Trophoblast cell (in vitro differentiated cells and primary cell): ENCODE data around the gene TIA1.
"Not testable (repeated sequence)": the region's sequence is repeated elsewhere in the genome, so short reads cannot be mapped to it uniquely, and the experiment has no call there.

ENCODE experiments used
- DNase-seq, 2 donors: peaks; one replicate each; pipeline ENCODE4 v3.0.0-alpha.2; 2016
- H2AFZ ChIP-seq: 2 replicates; pipeline ENCODE4 v1.6.1; 2013; ENCODE audit warnings: low read length, moderate library complexity, mild to moderate bottlenecking; ENCODE audit not compliant: insufficient read depth, poor library complexity
- H2AK5ac ChIP-seq: 2 replicates; pipeline ENCODE4 v1.6.1; 2013; ENCODE audit warnings: mild to moderate bottlenecking, low read length
- H2BK120ac ChIP-seq: 2 replicates; pipeline ENCODE4 v1.6.1; 2013; ENCODE audit warnings: low read length, mild to moderate bottlenecking, moderate library complexity; ENCODE audit not compliant: insufficient read depth, poor library complexity
- H2BK12ac ChIP-seq: 2 replicates; pipeline ENCODE4 v1.6.1; 2013; ENCODE audit warnings: mild to moderate bottlenecking, low read length, moderate library complexity
- H2BK5ac ChIP-seq: 2 replicates; pipeline ENCODE4 v1.6.1; 2013; ENCODE audit warnings: low read length, low read depth, moderate library complexity, mild to moderate bottlenecking; ENCODE audit not compliant: poor library complexity
- H3K14ac ChIP-seq: 2 replicates; pipeline ENCODE4 v1.6.1; 2013; ENCODE audit warnings: mild to moderate bottlenecking, low read length
- H3K18ac ChIP-seq: 2 replicates; pipeline ENCODE4 v1.6.1; 2013; ENCODE audit warnings: mild to moderate bottlenecking, low read length
- H3K23ac ChIP-seq: 2 replicates; pipeline ENCODE4 v1.6.1; 2013; ENCODE audit warnings: low read length
- H3K27ac ChIP-seq: 2 replicates; pipeline ENCODE4 v1.5.1; 2013; ENCODE audit warnings: low read depth, mild to moderate bottlenecking, inconsistent platforms, low read length, moderate library complexity
- H3K27me3 ChIP-seq: 2 replicates; pipeline ENCODE4 v1.6.1; 2013; ENCODE audit warnings: inconsistent platforms, mild to moderate bottlenecking, low read length, moderate library complexity; ENCODE audit not compliant: insufficient read depth
- H3K36me3 ChIP-seq, 2 experiments: 1 replicate in 1 of 2; 2 replicates in 1 of 2; pipeline ENCODE4 v1.6.1; 2013; ENCODE audit warnings: low read length in 2 of 2, mild to moderate bottlenecking in 2 of 2, moderate library complexity in 1 of 2; ENCODE audit not compliant: insufficient read depth in 2 of 2, control insufficient read depth in 1 of 2
- H3K4ac ChIP-seq: 2 replicates; pipeline ENCODE4 v1.6.1; 2013; ENCODE audit warnings: low read depth, mild to moderate bottlenecking, low read length, moderate library complexity
- H3K4me1 ChIP-seq, 2 experiments: 1 replicate in 1 of 2; 2 replicates in 1 of 2; pipeline ENCODE4 v1.6.1; 2013; ENCODE audit warnings: low read length in 2 of 2, mild to moderate bottlenecking in 2 of 2, moderate library complexity in 1 of 2; ENCODE audit not compliant: insufficient read depth in 2 of 2, control insufficient read depth in 1 of 2
- H3K4me2 ChIP-seq: 2 replicates; pipeline ENCODE4 v1.6.1; 2013; ENCODE audit warnings: inconsistent platforms, mild to moderate bottlenecking, low read length, moderate library complexity
- H3K4me3 ChIP-seq: 2 replicates; pipeline ENCODE4 v1.5.1; 2013; ENCODE audit warnings: mild to moderate bottlenecking, low read depth, low read length, inconsistent platforms
- H3K79me1 ChIP-seq: one replicate; pipeline ENCODE4 v1.6.1; 2013; ENCODE audit warnings: low read length
- H3K79me2 ChIP-seq: 2 replicates; pipeline ENCODE4 v1.6.1; 2013; ENCODE audit warnings: low read length, mild to moderate bottlenecking; ENCODE audit not compliant: control insufficient read depth, insufficient read depth, poor library complexity
- H3K9ac ChIP-seq: 2 replicates; pipeline ENCODE4 v1.6.1; 2013; ENCODE audit warnings: mild to moderate bottlenecking, low read length
- H3K9me3 ChIP-seq: 2 replicates; pipeline ENCODE4 v1.6.1; 2013; ENCODE audit warnings: low read depth, mild to moderate bottlenecking, control low read depth, inconsistent platforms, low read length; ENCODE audit not compliant: insufficient read depth
- H4K12ac ChIP-seq: 2 replicates; pipeline ENCODE4 v1.6.1; 2013; ENCODE audit warnings: low read depth, mild to moderate bottlenecking, low read length, moderate library complexity
- H4K8ac ChIP-seq: 2 replicates; pipeline ENCODE4 v1.6.1; 2013; ENCODE audit warnings: low read depth, mild to moderate bottlenecking, low read length, moderate library complexity
- H4K91ac ChIP-seq: one replicate; pipeline ENCODE4 v1.6.1; 2013; ENCODE audit warnings: low read depth, mild to moderate bottlenecking, low read length, moderate library complexity
- WGBS: extraction: QIAGEN DNeasy Blood & Tissue Kit; methylation state at CpG from one replicate; pipeline ENCODE4 v1.1.7; 2013; ENCODE audit warnings: missing lambda C conversion rate; ENCODE audit not compliant: insufficient read length, insufficient coverage; ENCODE audit errors: extremely low coverage; 5-methylcytosine and 5-hydroxymethylcytosine counted together

Gene TIA1

DNA sequence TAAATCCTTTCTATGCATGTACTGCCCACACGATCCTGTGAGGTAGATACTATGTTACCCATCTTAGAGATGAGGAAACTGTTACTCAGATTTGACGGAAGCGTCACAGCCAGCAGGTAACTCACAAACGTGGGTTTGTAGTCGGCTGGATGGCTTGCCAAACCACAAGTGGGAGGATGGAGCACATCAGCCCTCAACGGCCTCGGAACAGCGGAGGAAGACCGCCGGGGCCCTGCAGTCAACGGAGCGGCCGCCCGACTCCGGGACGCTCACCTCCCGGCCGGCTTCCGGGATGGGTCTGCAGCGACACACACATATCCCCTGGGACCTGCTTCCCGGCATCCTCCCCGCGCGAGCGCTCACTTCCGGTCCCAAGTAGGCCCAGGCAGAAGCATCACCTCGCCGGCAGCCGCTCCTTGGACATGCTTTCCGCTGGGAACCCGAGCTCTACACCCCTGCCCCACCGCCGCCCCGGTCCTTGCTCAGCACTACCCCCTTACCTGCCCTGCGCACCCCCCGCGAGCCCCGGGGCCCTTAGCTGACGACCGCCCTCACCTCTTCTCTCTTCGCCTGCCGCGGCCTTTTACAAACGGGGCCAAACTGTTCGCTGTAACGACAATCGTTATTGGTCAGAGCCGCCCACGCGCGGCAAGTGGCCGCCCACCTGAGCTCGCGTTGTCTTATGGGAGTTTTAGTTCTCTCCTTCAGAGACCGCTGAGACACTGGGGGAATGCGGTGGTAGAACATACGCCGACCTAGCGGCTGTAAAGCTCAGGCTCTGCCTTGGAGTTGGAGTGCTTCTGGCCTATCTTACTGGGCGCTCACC lies 57.8 kb downstream of the TIA1 start, which contains the start of gene C2orf42:
Gene C2orf42 (minus strand): TSS at position 602 of the 826 bp plus-strand sequence. CDS start 9,034 bp downstream, outside the sequence.
- Histone ChIP-seq H4K12ac (peak within 1 kb of the TSS; percentile 78), H2BK12ac (no peak within 1 kb of the TSS), H2AK5ac (no peak within 1 kb of the TSS), H3K4me3 (peak within 1 kb of the TSS; percentile 90), H2BK120ac (peak within 1 kb of the TSS; percentile 75), H4K91ac (peak within 1 kb of the TSS; percentile 81), H3K18ac (peak within 1 kb of the TSS; percentile 48), H3K4me2 (peak within 1 kb of the TSS; percentile 66), H2BK5ac (peak within 1 kb of the TSS; percentile 34), H3K27me3 (no peaks in the 10 kb centered on the region), H4K8ac (peak within 1 kb of the TSS; percentile 91), H3K79me2 (peaks cover 4% of the 10 kb centered on the region), H3K27ac (peak within 1 kb of the TSS; percentile 92), H3K9me3 (no peaks in the 10 kb centered on the region), H2AFZ (peak within 1 kb of the TSS; percentile 85), H3K79me1 (peaks cover 4% of the 10 kb centered on the region), H3K36me3 (no peaks in the 10 kb centered on the region), H3K23ac (no peak within 1 kb of the TSS), H3K14ac (peak within 1 kb of the TSS; percentile 85), H3K9ac (peak within 1 kb of the TSS; percentile 92), H3K4ac (peak within 1 kb of the TSS; percentile 31), H3K4me1 (peaks cover 0 to 3% of the 10 kb centered on the region in 2 experiments)
- DNase-seq, result peak; percentile 98 to 99
- WGBS, result no CpG with 5 or more reads among the region's 60 CpGs

DNA sequence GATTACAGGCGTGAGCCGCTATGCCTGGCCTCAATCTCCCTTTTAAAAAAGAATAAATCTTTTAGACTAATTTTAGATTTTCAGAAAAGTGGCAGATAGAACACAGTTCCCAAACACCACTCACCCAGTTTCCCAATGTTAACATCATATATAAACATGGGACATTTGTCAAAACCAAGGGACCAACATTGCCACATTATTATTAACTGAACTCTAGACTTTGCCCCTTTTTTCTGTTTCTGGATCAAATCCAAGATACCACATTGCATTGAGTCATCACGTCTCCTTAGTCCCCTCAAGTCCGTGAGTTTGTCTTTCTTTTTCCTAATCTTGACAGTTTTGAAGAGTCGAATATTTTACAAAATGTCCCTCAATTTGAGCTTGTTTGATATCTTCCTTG lies 60.0 kb downstream of the TIA1 start:
- no peak overlapping the region for H2AK5ac ChIP-seq
- no peak overlapping the region for H3K4ac ChIP-seq
- no peak overlapping the region for H3K4me3 ChIP-seq
- H3K79me2 ChIP-seq, result peaks cover 4% of the 10 kb centered on the region
- no peak for DNase-seq
- H3K36me3 ChIP-seq, result no peaks in the 10 kb centered on the region
- no peak overlapping the region for H3K18ac ChIP-seq
- no peak overlapping the region for H4K91ac ChIP-seq
- no peak overlapping the region for H3K23ac ChIP-seq
- H3K4me2 ChIP-seq, result no peak overlapping the region
- no peak overlapping the region for H4K8ac ChIP-seq
- H3K27me3 ChIP-seq, result no peaks in the 10 kb centered on the region
- no CpG with 5 or more reads among the region's 5 CpGs for WGBS
- H2BK12ac ChIP-seq, result no peak overlapping the region
- H3K4me1 ChIP-seq, result peaks cover 0 to 3% of the 10 kb centered on the region in 2 experiments
- H3K9ac ChIP-seq, result no peak overlapping the region
- no peak overlapping the region for H3K14ac ChIP-seq
- H2BK5ac ChIP-seq, result no peak overlapping the region
- no peak overlapping the region for H2BK120ac ChIP-seq
- H2AFZ ChIP-seq, result no peak overlapping the region
- H3K79me1 ChIP-seq, result peaks cover 4% of the 10 kb centered on the region
- no peak overlapping the region for H4K12ac ChIP-seq
- no peak overlapping the region for H3K27ac ChIP-seq
- H3K9me3 ChIP-seq, result no peaks in the 10 kb centered on the region

DNA sequence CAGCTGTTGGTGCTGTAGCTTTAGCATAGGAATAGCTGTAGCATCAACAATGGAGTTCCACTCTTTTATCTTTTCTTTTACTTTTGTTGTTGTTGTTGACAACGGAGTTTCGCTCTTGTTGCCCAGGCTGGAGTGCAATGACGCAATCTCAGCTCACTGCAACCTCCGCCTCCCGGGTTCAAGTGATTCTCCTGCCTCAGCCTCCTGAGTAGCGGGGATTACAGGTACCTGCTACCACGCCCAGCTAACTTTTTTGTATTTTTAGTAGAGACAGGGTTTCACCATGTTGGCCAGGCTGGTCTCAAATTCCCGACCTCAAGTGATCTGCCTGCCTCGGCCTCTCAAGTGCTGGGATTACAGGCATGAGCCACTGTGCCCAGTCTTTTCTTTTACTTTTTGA lies 61.3 kb downstream of the TIA1 start:
- H3K79me2 ChIP-seq, H3K23ac ChIP-seq, H4K12ac ChIP-seq, H3K27ac ChIP-seq, H3K9me3 ChIP-seq, H3K4ac ChIP-seq, H3K27me3 ChIP-seq, H3K4me1 ChIP-seq, H2AK5ac ChIP-seq, H4K8ac ChIP-seq, H2BK120ac ChIP-seq, H4K91ac ChIP-seq, H2BK5ac ChIP-seq, H3K9ac ChIP-seq, H3K4me2 ChIP-seq, H3K18ac ChIP-seq, H2BK12ac ChIP-seq, H3K79me1 ChIP-seq, H3K36me3 ChIP-seq, H3K14ac ChIP-seq, H2AFZ ChIP-seq, H3K4me3 ChIP-seq: not testable (repeated sequence)
- WGBS, result no CpG with 5 or more reads among the region's 9 CpGs
- peak in 1 of 2 donors; percentile 28 for DNase-seq

- WGBS, result no CpG with 5 or more reads among the region's 4 CpGs
- H2BK120ac ChIP-seq, result no peak overlapping the region
- H3K79me1 ChIP-seq, result no peaks in the 10 kb centered on the region
Observed at GRCh38 chr2:70182689-70183088, 65.7 kb downstream of the TIA1 start.

More at GRCh38 chr2:70182689-70183088, 65.7 kb downstream of the TIA1 start:
- no peak overlapping the region for H3K4ac ChIP-seq
- no peak overlapping the region for H3K4me3 ChIP-seq
- H3K4me2 ChIP-seq, result no peak overlapping the region
- no peak overlapping the region for H2AFZ ChIP-seq
- no peak for DNase-seq
- H4K12ac ChIP-seq, result no peak overlapping the region
- no peak overlapping the region for H2BK5ac ChIP-seq
- no peak overlapping the region for H2BK12ac ChIP-seq
- no peak overlapping the region for H4K91ac ChIP-seq
- no peaks in the 10 kb centered on the region for H3K4me1 ChIP-seq
- H3K27ac ChIP-seq, result no peak overlapping the region
- no peak overlapping the region for H3K9ac ChIP-seq
- H3K79me2 ChIP-seq, result no peaks in the 10 kb centered on the region
- H3K14ac ChIP-seq, result no peak overlapping the region
- H3K27me3 ChIP-seq, result no peaks in the 10 kb centered on the region
- H3K23ac ChIP-seq, result no peak overlapping the region
- no peak overlapping the region for H4K8ac ChIP-seq
- no peak overlapping the region for H2AK5ac ChIP-seq
- H3K18ac ChIP-seq, result no peak overlapping the region
- no peaks in the 10 kb centered on the region for H3K9me3 ChIP-seq
- H3K36me3 ChIP-seq, result peaks cover 9 to 16% of the 10 kb centered on the region in 2 experiments
